ENCODE measurements around the gene MFSD8. TPM values are rescaled to one million over a fixed set of nuclear protein-coding genes. Genes with fewer than 3 reads are reported as not detected.

MFSD8 gene
- total RNA-seq, 2 donors from 2014 or later = 19.9 to 22.0 TPM

- Histone ChIP-seq H3K27me3 (no peaks in the 10 kb centered on the region), H3K4me1 (no peaks in the 10 kb centered on the region), H3K9ac (ENCODE audit: low read depth in 2 of 2, low read length in 2 of 2) (no peak overlapping the region), H3K27ac (no peak overlapping the region), H3K4me3 (no peak overlapping the region), H3K36me3 (no peaks in the 10 kb centered on the region), H3K9me3 (no peaks in the 10 kb centered on the region)
- no peak for DNase-seq
- TF ChIP-seq, protein P1, sequence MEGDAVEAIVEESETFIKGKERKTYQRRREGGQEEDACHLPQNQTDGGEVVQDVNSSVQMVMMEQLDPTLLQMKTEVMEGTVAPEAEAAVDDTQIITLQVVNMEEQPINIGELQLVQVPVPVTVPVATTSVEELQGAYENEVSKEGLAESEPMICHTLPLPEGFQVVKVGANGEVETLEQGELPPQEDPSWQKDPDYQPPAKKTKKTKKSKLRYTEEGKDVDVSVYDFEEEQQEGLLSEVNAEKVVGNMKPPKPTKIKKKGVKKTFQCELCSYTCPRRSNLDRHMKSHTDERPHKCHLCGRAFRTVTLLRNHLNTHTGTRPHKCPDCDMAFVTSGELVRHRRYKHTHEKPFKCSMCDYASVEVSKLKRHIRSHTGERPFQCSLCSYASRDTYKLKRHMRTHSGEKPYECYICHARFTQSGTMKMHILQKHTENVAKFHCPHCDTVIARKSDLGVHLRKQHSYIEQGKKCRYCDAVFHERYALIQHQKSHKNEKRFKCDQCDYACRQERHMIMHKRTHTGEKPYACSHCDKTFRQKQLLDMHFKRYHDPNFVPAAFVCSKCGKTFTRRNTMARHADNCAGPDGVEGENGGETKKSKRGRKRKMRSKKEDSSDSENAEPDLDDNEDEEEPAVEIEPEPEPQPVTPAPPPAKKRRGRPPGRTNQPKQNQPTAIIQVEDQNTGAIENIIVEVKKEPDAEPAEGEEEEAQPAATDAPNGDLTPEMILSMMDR (IDR thresholded peaks at IDR 0.05) = no peak
- intact Hi-C loops (cut with DNase I) = no loop called here
These were observed 89.2 kb downstream of the MFSD8 start for GRCh38 chr4:127875791-127876190.

GRCh38 chr4:127870688-127871087, 94.3 kb downstream of the MFSD8 start:
- Histone ChIP-seq H3K9me3 (no peaks in the 10 kb centered on the region), H3K27ac (no peak overlapping the region), H3K36me3 (no peaks in the 10 kb centered on the region), H3K27me3 (no peaks in the 10 kb centered on the region), H3K4me1 (no peaks in the 10 kb centered on the region), H3K4me3 (no peak overlapping the region), H3K9ac (ENCODE audit: low read depth in 2 of 2, low read length in 2 of 2) (no peak overlapping the region)
- no peak for DNase-seq
- TF ChIP-seq, protein P1 (IDR thresholded peaks at IDR 0.05) = no peak
- intact Hi-C loops (cut with DNase I) = no loop called here

DNA sequence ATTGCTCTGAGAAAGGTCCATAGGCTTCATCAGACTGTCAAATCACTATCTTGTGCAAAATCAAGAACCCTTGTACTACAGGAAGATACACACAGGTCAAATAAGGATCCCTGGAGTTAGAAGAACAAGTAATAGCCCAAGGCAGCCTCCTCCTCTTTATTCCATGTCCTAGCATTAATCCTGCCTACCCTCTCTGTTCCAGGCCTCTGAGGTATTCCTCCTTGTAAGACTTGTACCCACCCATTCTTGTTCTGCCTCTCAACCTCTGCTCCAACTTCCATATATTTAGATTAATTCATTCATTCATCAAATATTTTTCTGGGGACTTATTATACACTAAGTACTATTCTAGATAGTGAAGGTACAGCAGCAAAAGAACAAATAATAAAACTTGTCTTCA, 94.7 kb downstream of the MFSD8 start:
- no peak overlapping the region for H3K9ac ChIP-seq (ENCODE audit: low read depth in 2 of 2, low read length in 2 of 2)
- no peaks in the 10 kb centered on the region for H3K4me1 ChIP-seq
- TF ChIP-seq, protein P1 (IDR thresholded peaks at IDR 0.05) = no peak
- no peaks in the 10 kb centered on the region for H3K27me3 ChIP-seq
- no peak overlapping the region for H3K4me3 ChIP-seq
- H3K27ac ChIP-seq = no peak overlapping the region
- intact Hi-C loops (cut with DNase I) = no loop called here
- DNase-seq = no peak
- no peaks in the 10 kb centered on the region for H3K36me3 ChIP-seq
- no peaks in the 10 kb centered on the region for H3K9me3 ChIP-seq

GRCh38 chr4:127868196-127868595, 96.8 kb downstream of the MFSD8 start:
- Histone ChIP-seq H3K9ac (ENCODE audit: low read depth in 2 of 2, low read length in 2 of 2) (no peak overlapping the region), H3K4me3 (no peak overlapping the region), H3K9me3 (no peaks in the 10 kb centered on the region), H3K27ac (no peak overlapping the region), H3K27me3 (no peaks in the 10 kb centered on the region), H3K36me3 (no peaks in the 10 kb centered on the region), H3K4me1 (no peaks in the 10 kb centered on the region)
- TF ChIP-seq, protein P1 (IDR thresholded peaks at IDR 0.05) = no peak
- DNase-seq = no peak
- intact Hi-C loops (cut with DNase I) = no loop called here

Other genes with a start within 250 kb of the MFSD8 start
- not detected for gene SLC25A31, start 234.8 kb downstream of the MFSD8 start, total RNA-seq
- gene HSPA4L, start 182.9 kb downstream of the MFSD8 start, total RNA-seq = 10 to 100 TPM in 1 of 2 donors, 1 to 10 TPM in 1; 5.3 to 17.7 TPM
- gene PLK4, start 84.3 kb downstream of the MFSD8 start, total RNA-seq = 10 to 100 TPM in 1 of 2 donors, 1 to 10 TPM in 1; 8.8 to 22.6 TPM
- 10 to 100 TPM; 18.6 to 20.8 TPM for gene ABHD18, start 233 bp upstream of the MFSD8 start, total RNA-seq
- gene LARP1B, start 96.1 kb upstream of the MFSD8 start, total RNA-seq = 10 to 100 TPM; 28.8 to 29.5 TPM